Choroid plexus epithelial cell (primary cell): ENCODE results near the gene RSPO4.

ENCODE experiments used
- DNase-seq: peaks from one replicate; pipeline ENCODE4 v3.0.0-alpha.2; 2010; ENCODE audit warnings: low read depth
- H3K4me3 ChIP-seq: 2 replicates; pipeline ENCODE4 v1.5.1; 2011; ENCODE audit warnings: low read depth, mild to moderate bottlenecking, control low read depth, low read length, moderate library complexity
- TF ChIP-seq, protein P1 (sequence below): conservative IDR thresholded peaks from 2 replicates; pipeline ENCODE4 v1.5.1; 2011; ENCODE audit warnings: low read depth, mild to moderate bottlenecking, control low read depth, inconsistent platforms, low read length, moderate library complexity

RSPO4 gene

DNA sequence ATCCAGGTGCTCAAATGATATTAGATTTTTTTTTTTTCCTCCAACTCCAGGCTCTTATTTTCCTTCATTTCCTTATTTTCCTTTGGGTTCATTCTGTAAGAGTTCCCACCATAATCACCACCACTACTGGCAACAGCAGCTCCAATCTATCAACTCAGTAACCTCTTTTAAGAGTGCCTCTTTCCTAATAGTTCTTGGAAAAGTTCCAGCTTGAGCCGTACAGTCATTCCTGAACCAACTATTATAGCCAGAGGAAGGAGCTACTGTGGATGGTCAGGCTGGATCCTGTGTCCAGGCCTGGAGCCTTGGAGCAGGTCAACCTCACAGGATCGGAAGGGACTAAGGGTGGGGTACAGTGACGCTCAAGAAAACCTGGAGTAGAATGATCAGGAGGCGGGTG lies 81.8 kb downstream of the RSPO4 start:
- TF ChIP-seq, protein P1, sequence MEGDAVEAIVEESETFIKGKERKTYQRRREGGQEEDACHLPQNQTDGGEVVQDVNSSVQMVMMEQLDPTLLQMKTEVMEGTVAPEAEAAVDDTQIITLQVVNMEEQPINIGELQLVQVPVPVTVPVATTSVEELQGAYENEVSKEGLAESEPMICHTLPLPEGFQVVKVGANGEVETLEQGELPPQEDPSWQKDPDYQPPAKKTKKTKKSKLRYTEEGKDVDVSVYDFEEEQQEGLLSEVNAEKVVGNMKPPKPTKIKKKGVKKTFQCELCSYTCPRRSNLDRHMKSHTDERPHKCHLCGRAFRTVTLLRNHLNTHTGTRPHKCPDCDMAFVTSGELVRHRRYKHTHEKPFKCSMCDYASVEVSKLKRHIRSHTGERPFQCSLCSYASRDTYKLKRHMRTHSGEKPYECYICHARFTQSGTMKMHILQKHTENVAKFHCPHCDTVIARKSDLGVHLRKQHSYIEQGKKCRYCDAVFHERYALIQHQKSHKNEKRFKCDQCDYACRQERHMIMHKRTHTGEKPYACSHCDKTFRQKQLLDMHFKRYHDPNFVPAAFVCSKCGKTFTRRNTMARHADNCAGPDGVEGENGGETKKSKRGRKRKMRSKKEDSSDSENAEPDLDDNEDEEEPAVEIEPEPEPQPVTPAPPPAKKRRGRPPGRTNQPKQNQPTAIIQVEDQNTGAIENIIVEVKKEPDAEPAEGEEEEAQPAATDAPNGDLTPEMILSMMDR: no peak
- H3K4me3 ChIP-seq: no peak overlapping the region
- DNase-seq: no peak

DNA sequence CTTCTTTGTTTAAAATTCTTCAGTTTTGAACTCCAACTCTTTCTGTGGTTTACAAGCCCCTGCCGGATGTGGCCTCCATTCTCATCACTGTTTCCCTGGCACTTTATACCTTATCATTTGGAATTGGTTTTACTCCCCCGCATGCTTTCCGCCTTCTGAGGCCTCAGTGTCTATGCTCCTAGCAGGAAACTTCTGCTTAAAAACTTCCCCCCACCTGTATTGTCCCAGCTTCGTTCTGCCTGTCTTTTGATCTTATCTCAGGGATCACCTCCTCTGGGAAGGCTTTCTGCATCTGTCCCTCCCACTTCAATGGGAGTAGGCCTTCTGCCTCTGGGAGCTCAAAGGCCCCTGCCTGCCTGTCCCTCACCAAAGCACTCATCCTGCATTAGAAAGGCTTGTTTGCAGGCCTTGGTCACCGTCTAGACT lies 82.6 kb downstream of the RSPO4 start:
- TF ChIP-seq, protein P1: no peak
- no peak for DNase-seq
- H3K4me3 ChIP-seq: no peak overlapping the region

DNA sequence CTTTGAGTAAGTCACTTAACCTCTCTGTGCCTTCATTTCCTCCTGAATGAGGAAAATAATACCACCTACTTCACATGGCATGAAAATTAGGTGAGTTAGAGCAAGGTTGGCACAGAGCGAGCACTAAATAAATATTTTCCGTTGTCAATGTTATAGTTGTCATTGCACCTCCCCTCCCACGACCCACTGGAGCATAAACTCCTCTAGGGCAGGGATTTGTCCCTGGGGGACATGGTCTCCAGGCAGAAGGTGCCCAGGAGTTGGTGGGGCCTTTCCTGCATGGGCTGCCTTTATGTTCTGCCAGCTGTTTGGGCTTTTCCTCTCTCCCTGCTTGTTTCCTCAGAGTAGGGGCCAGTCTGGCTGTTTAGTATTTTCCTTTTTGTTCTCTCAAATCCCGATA lies 84.7 kb downstream of the RSPO4 start:
- TF ChIP-seq, protein P1: no peak
- no peak overlapping the region for H3K4me3 ChIP-seq
- no peak for DNase-seq

DNA sequence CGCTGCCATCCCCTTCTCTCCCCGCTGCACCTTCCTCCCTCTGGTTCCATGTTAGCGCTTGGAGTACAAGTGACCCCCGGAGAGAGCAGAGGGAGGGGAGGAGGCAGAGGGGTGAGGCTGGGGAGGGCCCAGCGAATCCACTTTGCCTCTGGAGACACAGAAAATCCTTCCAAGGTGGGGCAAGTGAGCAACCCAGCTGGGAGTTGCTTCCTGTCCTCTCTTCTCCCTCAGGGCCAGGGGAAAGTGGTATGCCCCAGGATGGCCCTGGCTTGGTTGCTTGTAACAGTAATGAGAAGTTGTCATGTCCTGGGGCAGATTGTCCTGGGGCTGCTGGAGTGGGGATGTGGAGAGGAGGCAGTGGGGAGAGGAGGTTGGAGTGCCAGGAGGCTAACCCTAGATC lies 85.3 kb downstream of the RSPO4 start:
- H3K4me3 ChIP-seq: no peak overlapping the region
- TF ChIP-seq, protein P1: no peak
- DNase-seq: no peak

DNA sequence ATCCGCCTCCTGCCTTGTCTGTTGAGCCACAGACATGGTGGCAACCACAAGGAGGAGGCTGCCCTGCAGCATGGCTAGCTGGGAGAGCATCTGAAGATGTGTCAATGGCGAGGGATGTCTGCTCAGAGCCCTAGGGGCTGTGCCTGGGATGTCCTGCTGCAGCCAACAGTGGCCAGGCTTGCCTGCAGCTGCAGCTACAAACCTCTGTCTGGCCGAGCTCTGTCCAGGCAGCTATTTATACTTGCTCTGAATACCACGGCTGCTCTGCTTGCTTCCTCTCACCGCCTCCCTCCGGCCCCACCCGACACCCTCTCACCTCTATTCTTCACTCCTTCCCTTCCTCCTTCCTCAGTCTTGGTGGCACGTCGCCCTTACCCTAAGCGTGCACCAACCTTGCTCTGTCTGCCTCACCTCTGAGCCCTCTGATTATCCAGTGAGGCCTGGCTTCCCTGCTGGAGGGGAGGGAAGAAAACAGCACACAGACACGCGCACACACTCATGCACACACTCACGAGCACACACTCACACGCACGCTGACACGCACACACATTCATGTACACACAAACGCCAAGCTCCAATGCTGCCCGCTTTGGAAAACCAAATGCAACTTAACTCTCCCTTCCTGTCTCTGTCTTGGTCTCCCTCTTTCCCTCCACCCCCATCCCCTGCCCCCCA lies 85.8 kb downstream of the RSPO4 start, which contains the start of gene ANGPT4:
TSS of gene ANGPT4 (minus strand) at position 210 of the 675 bp plus-strand sequence. CDS start at position 90, 120 bp downstream.
- no peak within 1 kb of the TSS for H3K4me3 ChIP-seq
- TF ChIP-seq, protein P1: no peak
- peak; percentile 14 for DNase-seq

DNA sequence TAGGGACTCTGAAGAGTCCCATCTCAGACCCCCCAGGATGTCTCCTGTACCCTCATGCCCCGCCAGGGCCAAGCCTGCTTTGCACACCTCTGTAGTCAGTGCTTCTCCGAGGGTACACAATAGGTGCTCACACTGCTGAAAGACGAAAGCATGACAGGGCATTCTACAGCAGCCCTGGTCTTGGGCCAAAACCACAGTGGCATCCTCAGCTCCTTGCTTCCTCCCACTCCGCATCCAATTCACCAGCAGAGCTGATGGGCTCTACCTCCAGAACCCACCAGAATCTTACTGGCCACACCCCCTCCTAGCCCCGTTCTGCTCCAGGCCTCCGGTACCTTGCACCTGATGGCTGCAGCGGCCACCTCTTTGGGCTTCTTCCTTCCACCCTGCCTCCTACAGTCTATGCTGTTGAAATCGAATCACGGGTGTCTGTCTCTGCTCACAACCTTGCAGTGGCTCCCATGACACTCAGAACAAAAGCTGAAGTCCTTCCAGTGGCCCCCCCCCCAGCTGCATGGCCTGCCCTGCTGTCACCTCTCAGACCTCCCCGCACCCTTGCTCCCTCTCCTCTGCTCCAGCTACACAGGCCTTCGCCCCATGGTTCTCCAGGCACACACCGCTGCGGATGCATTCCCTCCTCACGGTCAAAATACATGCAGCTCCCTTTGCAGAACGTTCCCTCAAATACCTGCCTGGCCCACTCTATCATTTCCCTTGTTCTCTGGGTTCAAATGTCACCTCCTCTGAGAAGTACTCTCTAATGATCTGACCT lies 87.2 kb downstream of the RSPO4 start:
- DNase-seq: no peak
- H3K4me3 ChIP-seq: no peak overlapping the region
- TF ChIP-seq, protein P1: no peak

DNA sequence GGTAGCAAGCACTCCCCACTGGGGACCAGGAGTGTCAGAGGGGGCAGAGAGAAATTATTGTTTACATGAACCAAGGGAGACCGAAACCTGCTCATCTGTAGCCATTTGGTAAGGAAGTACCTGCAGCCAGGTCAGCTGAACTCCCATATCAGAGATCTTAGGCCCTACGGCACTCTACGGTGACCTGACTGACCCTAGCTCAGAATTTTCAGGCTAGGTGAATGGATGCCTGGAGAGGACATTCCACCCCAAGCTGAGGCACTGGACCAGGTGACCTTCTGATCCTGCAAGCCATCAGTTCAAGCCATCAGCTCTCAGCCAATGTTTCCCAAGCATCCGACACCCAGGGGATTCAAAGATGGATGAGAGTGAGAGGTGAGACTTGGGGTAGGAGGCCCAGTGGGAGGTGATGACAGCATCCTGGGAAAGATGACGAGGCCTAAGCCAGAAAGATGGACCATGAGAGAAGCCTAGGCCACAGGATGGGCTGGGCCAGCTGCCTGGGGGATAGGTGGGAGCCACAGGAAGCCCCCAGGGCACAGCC lies 88.7 kb downstream of the RSPO4 start:
- no peak for DNase-seq
- TF ChIP-seq, protein P1: no peak

More for the DNA sequence above, 88.7 kb downstream of the RSPO4 start:
- H3K4me3 ChIP-seq: no peak overlapping the region
